HUDEP-2 (cell line): ENCODE results near the gene EBNA1BP2.
"Not testable (repeated sequence)": the region's sequence is repeated elsewhere in the genome, so short reads cannot be mapped to it uniquely, and the experiment has no call there.

Source experiments
- DNase-seq, 76 experiments: peaks; one replicate each; lab custom pipeline; 2025; ENCODE audit not compliant: unreplicated experiment in 76 of 76; lab: John Stamatoyannopoulos, UW

The EBNA1BP2 gene

GRCh38 chr1:43172527-43172972 lies 460 bp upstream of the EBNA1BP2 start:
- peak in 73 of 76 experiments; percentile 28 to 94 (median 82) for DNase-seq

GRCh38 chr1:43171312-43171875 lies 696 bp downstream of the EBNA1BP2 start:
- DNase-seq = peak in 1 of 76 experiments; percentile 25

DNA sequence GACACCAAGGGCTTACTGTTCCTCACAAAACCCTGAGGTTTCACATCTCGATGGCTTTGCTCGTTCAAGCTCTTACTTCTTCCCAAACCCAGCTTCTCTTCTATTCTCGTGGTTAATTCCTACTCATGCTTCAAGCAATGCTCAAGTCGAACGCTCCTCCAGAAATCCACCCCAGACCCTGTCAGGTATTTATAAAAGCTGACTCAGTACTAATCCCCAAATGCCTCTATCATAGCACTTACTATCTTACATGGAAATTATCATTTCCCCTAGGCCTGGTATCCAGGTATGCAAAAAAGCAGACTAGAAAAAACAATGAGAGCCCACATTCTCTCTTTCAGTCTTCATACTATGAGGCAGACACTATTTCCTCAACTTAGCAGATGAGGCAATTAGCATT lies 6.3 kb downstream of the EBNA1BP2 start:
- DNase-seq = no peak

- no peak for DNase-seq
Observed at GRCh38 chr1:43165162-43165561, 6.9 kb downstream of the EBNA1BP2 start.

GRCh38 chr1:43156026-43156425 lies 16.1 kb downstream of the EBNA1BP2 start:
- no peak for DNase-seq

DNA sequence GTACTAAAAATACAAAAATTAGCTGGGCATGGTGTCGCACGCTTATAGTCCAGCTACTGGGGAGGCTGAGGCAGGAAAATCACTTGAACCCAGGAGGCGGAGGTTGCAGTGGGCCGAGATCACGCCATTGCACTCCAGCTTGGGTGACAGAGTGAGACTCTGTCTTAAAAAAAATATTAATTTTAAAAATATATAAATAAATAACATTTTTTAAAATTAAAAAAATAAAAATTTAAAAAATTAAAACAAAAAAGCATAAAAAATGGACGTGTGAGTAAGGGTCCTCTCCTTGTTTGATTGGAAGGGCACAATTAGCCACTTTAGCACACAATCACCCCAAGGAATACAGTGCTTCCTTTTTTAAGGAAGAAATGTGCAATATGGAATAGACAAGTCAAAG lies 18.6 kb downstream of the EBNA1BP2 start:
- DNase-seq = no peak

DNA sequence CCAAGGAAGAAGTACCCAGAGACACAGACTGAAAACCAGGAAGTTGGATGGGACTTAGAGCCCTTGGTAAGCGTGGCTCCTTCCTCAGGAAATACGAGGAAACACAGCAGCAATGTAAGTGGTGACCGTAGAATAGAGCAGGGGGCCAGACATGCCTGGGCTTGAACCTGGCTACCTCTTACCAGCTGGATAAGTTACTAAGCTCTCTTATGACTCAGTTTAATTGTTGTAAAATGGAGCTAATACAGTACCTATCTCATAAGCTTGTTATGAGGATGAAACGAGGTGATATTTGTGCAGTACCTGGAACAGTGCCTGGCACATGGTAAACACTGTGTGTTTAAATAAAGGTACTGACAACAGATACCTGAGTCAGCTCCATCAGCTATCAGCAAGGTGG lies 19.2 kb downstream of the EBNA1BP2 start:
- DNase-seq = no peak

DNA sequence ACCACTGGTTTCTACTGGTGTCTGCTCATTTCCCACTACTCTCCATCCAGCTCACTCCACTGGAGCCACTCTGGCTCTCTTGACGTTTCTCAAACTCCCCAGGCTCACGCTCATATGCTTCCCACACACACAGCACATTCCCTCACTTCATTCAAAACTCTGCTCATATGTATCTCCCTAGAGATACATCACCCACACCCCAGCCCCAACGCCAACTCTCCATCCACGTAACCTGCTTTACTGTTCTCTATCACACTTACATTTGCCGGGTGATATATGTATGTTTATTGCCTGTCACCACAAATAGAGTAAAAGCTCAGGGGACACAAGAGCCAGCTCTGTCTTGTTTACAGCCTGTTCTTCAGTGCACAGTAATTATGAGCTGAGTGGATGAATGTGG lies 22.2 kb downstream of the EBNA1BP2 start:
- DNase-seq = no peak

DNA sequence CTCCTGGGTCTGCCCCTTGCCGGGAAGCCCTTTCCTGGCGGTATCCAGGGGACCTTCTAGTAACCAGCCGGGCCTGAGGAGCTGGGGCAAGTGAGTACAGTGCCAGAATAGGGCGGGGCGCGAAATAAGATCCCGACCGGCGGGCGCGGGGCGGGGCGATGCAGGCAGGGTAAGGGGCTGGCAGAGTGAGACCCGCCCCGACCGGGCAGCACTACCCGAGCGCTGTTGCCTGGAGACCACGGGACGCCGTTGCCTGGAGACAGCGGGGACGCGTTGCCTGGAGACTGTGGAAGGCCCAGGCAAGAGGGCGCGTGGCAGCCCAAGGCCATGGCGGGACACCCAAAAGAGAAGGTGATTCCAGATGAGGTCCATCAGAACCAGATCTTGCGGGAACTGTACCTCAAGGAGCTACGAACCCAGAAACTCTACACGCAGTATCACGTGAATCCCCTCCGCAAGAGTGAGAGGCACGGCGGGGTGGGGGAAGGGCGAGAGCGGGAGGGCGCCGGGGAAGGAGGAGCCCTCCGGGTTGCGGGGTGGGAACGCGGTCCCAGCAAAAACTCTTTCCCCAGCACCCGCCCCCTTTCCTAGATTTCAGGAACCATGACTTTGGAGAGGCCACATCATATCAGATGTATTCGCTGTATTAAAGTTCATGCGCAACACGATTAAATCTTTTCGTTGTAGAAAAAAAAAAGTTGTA lies 24.3 kb downstream of the EBNA1BP2 start:
- DNase-seq = peak in 45 of 76 experiments; percentile 4 to 65 (median 31)

- DNase-seq = no peak
Observed at GRCh38 chr1:43144237-43144636, 27.9 kb downstream of the EBNA1BP2 start.

DNA sequence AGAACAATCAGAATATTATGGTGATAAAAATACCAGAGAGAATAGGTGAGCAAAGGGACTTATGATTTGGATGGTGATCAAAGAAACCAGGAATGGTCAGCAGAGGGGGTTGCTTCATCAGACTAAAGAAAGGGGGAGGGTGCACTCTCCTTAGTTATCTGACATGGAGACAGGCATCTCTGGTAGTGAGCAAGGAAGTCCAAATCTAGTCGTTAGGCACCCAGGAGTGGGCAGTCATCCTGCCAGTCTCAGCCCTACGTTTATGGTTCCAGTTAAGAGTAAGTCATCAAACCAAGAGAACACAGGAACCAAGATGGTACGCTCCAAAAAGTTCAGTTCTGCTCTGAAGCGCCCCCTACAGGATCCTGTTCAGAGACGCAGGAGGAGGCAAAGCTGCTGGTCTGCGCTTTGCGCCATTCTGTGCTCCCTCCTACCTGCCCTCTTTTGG lies 28.6 kb downstream of the EBNA1BP2 start:
- DNase-seq = peak in 37 of 76 experiments; percentile 1 to 54 (median 17)

GRCh38 chr1:43140583-43140982 lies 31.5 kb downstream of the EBNA1BP2 start:
- no peak for DNase-seq

- no peak for DNase-seq
Observed at GRCh38 chr1:43140010-43140409, 32.1 kb downstream of the EBNA1BP2 start.

- DNase-seq = not testable (repeated sequence)
Observed at GRCh38 chr1:43139295-43139694, 32.8 kb downstream of the EBNA1BP2 start.

DNA sequence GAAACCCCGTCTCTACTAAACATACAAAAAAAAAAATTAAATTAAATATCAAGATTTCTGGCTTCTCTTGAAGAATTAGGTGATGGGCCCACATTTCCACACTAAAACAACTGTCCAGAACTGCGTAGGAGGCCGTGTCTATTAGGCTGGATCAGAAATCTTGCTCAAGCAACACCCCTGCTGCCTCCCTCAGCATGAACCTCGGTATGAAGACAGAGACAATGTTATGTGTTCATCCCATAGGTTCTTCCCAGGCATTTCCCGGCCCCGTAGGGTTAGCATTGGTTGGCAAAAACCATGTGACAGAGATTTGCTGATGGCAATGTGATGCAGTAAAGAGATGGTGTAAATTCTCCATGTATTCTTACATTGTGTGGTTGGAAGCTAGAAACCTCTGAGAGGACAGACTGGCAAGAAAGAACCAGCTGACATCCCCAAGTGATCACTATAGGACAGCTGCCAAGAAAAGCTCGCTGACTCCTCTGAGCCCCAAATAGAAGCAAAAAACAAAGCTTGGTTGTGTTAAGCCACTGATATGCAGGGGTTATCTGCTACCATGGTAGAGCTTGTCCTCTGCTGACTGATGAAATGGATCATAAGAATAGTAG lies 34.5 kb downstream of the EBNA1BP2 start:
- peak in 2 of 76 experiments; percentile 6 to 8 for DNase-seq

DNA sequence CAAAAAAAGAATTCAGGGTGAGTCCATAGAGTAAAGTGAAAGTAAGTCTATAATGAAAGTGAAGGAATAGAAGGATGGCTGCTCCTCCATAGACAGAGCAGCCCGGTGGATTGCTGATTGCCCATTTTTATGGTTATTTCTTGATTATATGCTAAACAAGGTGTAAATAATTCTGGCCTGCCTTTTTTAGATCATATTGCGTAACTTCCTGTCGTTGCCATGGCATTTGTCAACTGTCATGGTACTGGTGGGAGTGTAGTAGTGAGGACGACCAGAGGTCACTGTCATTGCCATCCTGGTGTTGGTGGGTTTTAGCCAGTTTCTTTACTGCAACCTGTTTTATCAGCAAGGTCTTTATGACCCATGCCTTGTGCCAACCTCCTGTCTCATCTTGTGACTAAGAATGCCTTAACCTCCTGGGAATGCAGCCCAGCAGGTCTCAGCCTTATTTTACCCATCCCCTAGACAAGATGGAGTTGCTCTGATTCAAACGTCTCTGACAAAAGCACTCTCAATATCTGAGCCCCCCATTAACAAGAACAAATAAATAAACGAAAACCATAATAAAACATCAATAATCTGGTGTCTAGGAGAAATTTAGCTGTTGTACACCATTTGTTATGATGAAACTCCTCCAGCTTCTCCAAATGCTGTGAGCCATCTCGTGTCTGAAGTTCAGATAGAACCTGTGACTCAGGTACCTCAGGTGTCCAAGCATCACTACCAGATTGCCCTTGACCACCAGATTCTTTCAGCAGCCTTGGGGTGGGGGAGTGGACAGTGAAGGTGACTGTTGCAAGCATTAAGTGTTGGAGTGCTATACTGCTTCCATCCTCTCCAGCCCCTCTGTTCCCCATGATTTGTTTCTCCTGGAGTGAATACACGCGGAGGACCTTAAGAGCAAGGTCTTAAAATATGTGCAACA lies 36.0 kb downstream of the EBNA1BP2 start:
- no peak for DNase-seq

GRCh38 chr1:43134640-43135039 lies 37.5 kb downstream of the EBNA1BP2 start:
- DNase-seq = no peak

GRCh38 chr1:43134068-43134467 lies 38.0 kb downstream of the EBNA1BP2 start:
- DNase-seq = peak in 5 of 76 experiments; percentile 3 to 19 (median 8)

GRCh38 chr1:43129426-43129825 lies 42.7 kb downstream of the EBNA1BP2 start:
- DNase-seq = no peak

DNA sequence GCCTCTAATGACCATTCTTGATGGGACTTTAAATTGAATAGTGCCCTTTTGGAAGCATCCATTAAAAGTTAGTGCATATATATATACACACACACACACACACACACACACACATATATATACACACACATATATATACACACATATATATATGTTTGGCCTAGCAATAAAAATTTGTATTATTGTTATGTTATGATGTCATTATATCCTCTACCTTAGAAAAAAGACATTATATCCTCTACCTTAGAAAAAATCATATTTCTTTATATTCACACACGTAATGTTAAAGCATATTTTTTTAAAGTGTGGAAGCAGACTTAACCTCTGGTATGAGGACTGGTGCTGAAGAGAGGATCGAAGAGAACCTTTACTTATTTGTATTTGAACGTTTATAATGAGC lies 43.3 kb downstream of the EBNA1BP2 start:
- no peak for DNase-seq

- DNase-seq = no peak
Observed at GRCh38 chr1:43123031-43123430, 49.1 kb downstream of the EBNA1BP2 start.
